IMR-90 (cell line): ENCODE measurements around the gene LIMK2. TPM values are rescaled to one million over a fixed set of nuclear protein-coding genes. Genes with fewer than 3 reads are reported as not detected.

Experiments
- ATAC-seq: fragments of 200-7000 bp; cut with Tn5 transposase; 2 replicates; pipeline ENCODE4 v1.9.1; 2020; ENCODE audit warnings: low read depth, mild to moderate bottlenecking, moderate library complexity
- BruUV-seq: library from RNA; stranded (reverse); fragments of 400-500 nt; replicated peaks from 2 replicates; lab custom pipeline; 2021; lab: Mats Ljungman, UMichigan
- CTCF ChIA-PET: fragments of 300-600 bp; formaldehyde crosslinking; extraction: SDS; loops from one replicate; lab custom pipeline; 2021; ENCODE audit warnings: antibody characterized with exemption; lab: Yijun Ruan, JAX
- POLR2A ChIA-PET: fragments of 300-600 bp; sonication (Branson Sonifier 250); formaldehyde crosslinking; loops from one replicate; lab custom pipeline; 2022; ENCODE audit warnings: antibody characterized with exemption; ENCODE audit not compliant: unreplicated experiment; lab: Charles Lee
- DNase-seq: peaks from one replicate; pipeline ENCODE4 v3.0.0; 2013
- H2AFZ ChIP-seq: replicated peaks from 2 replicates; pipeline ENCODE3; 2013; ENCODE audit warnings: low read length, mild to moderate bottlenecking; ENCODE audit not compliant: poor library complexity
- H2AK5ac ChIP-seq: 2 replicates; pipeline ENCODE4 v1.6.1; 2013; ENCODE audit warnings: low read depth, low read length, inconsistent platforms
- H2AK9ac ChIP-seq: replicated peaks from 2 replicates; pipeline ENCODE3; 2013; ENCODE audit warnings: mild to moderate bottlenecking, low read depth, low read length, moderate library complexity; ENCODE audit not compliant: poor library complexity
- H2BK120ac ChIP-seq: 2 replicates; pipeline ENCODE4 v1.6.1; 2013; ENCODE audit warnings: low read depth, low read length, inconsistent platforms
- H2BK15ac ChIP-seq: 3 replicates; pipeline ENCODE4 v1.6.1; 2013; ENCODE audit warnings: low read depth, low read length, inconsistent platforms
- H2BK20ac ChIP-seq: 2 replicates; pipeline ENCODE4 v1.6.1; 2013; ENCODE audit warnings: low read depth, mild to moderate bottlenecking, inconsistent platforms, low read length, moderate library complexity
- H2BK5ac ChIP-seq: 2 replicates; pipeline ENCODE4 v1.6.1; 2013; ENCODE audit warnings: mild to moderate bottlenecking, low read depth, low read length, inconsistent platforms; ENCODE audit not compliant: poor library complexity, severe bottlenecking
- H3K14ac ChIP-seq: replicated peaks from 2 replicates; pipeline ENCODE4 v1.6.1; 2013; ENCODE audit warnings: low read depth, low read length, inconsistent platforms
- H3K18ac ChIP-seq: 2 replicates; pipeline ENCODE4 v1.6.1; 2013; ENCODE audit warnings: low read depth, low read length, control low read depth
- H3K23ac ChIP-seq: 2 replicates; pipeline ENCODE4 v1.6.1; 2013; ENCODE audit warnings: low read depth, low read length, inconsistent platforms
- H3K27ac ChIP-seq: 2 replicates; pipeline ENCODE4 v1.5.1; 2013; ENCODE audit warnings: mild to moderate bottlenecking, control low read depth, low read length; ENCODE audit not compliant: insufficient read depth
- H3K27me3 ChIP-seq: 2 replicates; pipeline ENCODE4 v1.6.1; 2013; ENCODE audit warnings: low read length; ENCODE audit not compliant: control insufficient read depth, insufficient read depth
- H3K36me3 ChIP-seq: 2 replicates; pipeline ENCODE4 v1.6.1; 2013; ENCODE audit warnings: low read length, mixed read lengths; ENCODE audit not compliant: control insufficient read depth, insufficient read depth
- H3K4ac ChIP-seq: 2 replicates; pipeline ENCODE4 v1.6.1; 2013; ENCODE audit warnings: low read depth, low read length, inconsistent platforms
- H3K4me1 ChIP-seq: 2 replicates; pipeline ENCODE4 v1.6.1; 2013; ENCODE audit warnings: low read length, mixed read lengths; ENCODE audit not compliant: control insufficient read depth, insufficient read depth
- H3K4me2 ChIP-seq: 2 replicates; pipeline ENCODE4 v1.6.1; 2013; ENCODE audit warnings: low read depth, mild to moderate bottlenecking, control low read depth, low read length, moderate library complexity
- H3K4me3 ChIP-seq: 2 replicates; pipeline ENCODE4 v1.5.1; 2013; ENCODE audit warnings: low read depth, mild to moderate bottlenecking, control low read depth, low read length, moderate library complexity; ENCODE audit not compliant: insufficient read depth
- H3K56ac ChIP-seq: 2 replicates; pipeline ENCODE4 v1.6.1; 2013; ENCODE audit warnings: low read length, inconsistent platforms; ENCODE audit not compliant: insufficient read depth; ENCODE audit errors: extremely low read depth
- H3K79me1 ChIP-seq, 2 experiments: 2 replicates each; pipeline ENCODE4 v1.6.1; 2013; ENCODE audit warnings: low read length in 2 of 2, inconsistent platforms in 1 of 2, low read depth in 1 of 2
- H3K9ac ChIP-seq: 2 replicates; pipeline ENCODE4 v1.6.1; 2013; ENCODE audit warnings: low read depth, low read length, control low read depth
- H3K9me1 ChIP-seq: 2 replicates; pipeline ENCODE4 v1.6.1; 2013; ENCODE audit warnings: low read length, inconsistent platforms; ENCODE audit not compliant: insufficient read depth
- H3K9me3 ChIP-seq: 2 replicates; pipeline ENCODE4 v1.6.1; 2013; ENCODE audit warnings: low read length; ENCODE audit not compliant: control insufficient read depth, insufficient read depth
- H4K20me1 ChIP-seq: 2 replicates; pipeline ENCODE4 v1.6.1; 2013; ENCODE audit warnings: low read length, inconsistent platforms; ENCODE audit not compliant: insufficient read depth
- H4K5ac ChIP-seq: 2 replicates; pipeline ENCODE4 v1.6.1; 2013; ENCODE audit warnings: mild to moderate bottlenecking, low read depth, low read length, control low read depth
- H4K8ac ChIP-seq, 2 experiments: 2 replicates each; pipeline ENCODE4 v1.6.1; 2013; ENCODE audit warnings: low read depth in 2 of 2, low read length in 2 of 2, control low read depth in 1 of 2, inconsistent platforms in 1 of 2
- H4K91ac ChIP-seq: 2 replicates; pipeline ENCODE4 v1.6.1; 2013; ENCODE audit warnings: low read depth, low read length, inconsistent platforms; ENCODE audit not compliant: insufficient read depth
- BHLHE40 ChIP-seq: fragments of 150-350 bp; IDR thresholded peaks from 2 replicates; pipeline ENCODE4 v1.6.1; 2016; ENCODE audit warnings: mild to moderate bottlenecking, low read depth, low read length
- CEBPB ChIP-seq: IDR thresholded peaks from 2 replicates; pipeline ENCODE4 v1.6.1; 2012; ENCODE audit warnings: low read depth, low read length, improper control_type of control experiment
- CHD1 ChIP-seq: IDR thresholded peaks from 2 replicates; pipeline ENCODE4 v1.6.1; 2012; ENCODE audit warnings: low read depth, low read length, improper control_type of control experiment
- CTCF ChIP-seq: conservative IDR thresholded peaks from 2 replicates; pipeline ENCODE4 v1.5.1; 2012; ENCODE audit warnings: mild to moderate bottlenecking, low read depth, low read length, improper control_type of control experiment
- ELK1 ChIP-seq: fragments of 150-350 bp; IDR thresholded peaks from 2 replicates; pipeline ENCODE4 v1.6.1; 2016; ENCODE audit warnings: low read depth, mild to moderate bottlenecking, low read length, moderate library complexity, borderline replicate concordance
- FOS ChIP-seq: fragments of 150-350 bp; IDR thresholded peaks from 2 replicates; pipeline ENCODE4 v1.6.1; 2016; ENCODE audit warnings: low read depth, low read length
- MXI1 ChIP-seq: IDR thresholded peaks from 2 replicates; pipeline ENCODE4 v1.6.1; 2012; ENCODE audit warnings: low read depth, mild to moderate bottlenecking, low read length, moderate library complexity, borderline replicate concordance
- NFE2L2 ChIP-seq: fragments of 150-350 bp; IDR thresholded peaks from 2 replicates; pipeline ENCODE4 v1.6.1; 2016; ENCODE audit warnings: low read depth, mild to moderate bottlenecking, low read length
- POLR2A ChIP-seq: IDR thresholded peaks from 2 replicates; pipeline ENCODE4 v1.6.1; 2012; ENCODE audit warnings: mild to moderate bottlenecking, low read depth, low read length
- RAD21 ChIP-seq: IDR thresholded peaks from 2 replicates; pipeline ENCODE4 v1.6.1; 2012; ENCODE audit warnings: low read length, improper control_type of control experiment
- RFX5 ChIP-seq: IDR thresholded peaks from 2 replicates; pipeline ENCODE4 v1.8.0; 2012; ENCODE audit warnings: low read depth, mild to moderate bottlenecking, low read length, moderate library complexity
- SMC3 ChIP-seq: fragments of 150-350 bp; IDR thresholded peaks from 2 replicates; pipeline ENCODE4 v1.6.1; 2016; ENCODE audit warnings: low read depth, mild to moderate bottlenecking, antibody characterized with exemption, low read length, moderate library complexity
- USF2 ChIP-seq: fragments of 150-350 bp; IDR thresholded peaks from 2 replicates; pipeline ENCODE4 v1.6.1; 2017; ENCODE audit warnings: mild to moderate bottlenecking, antibody characterized with exemption, low read length, low read depth
- WGBS, 2 experiments: methylation state at CpG; one replicate each; pipeline versions ENCODE4 v1.1.5 to v1.1.7; 2013; ENCODE audit warnings: missing lambda C conversion rate in 2 of 2; ENCODE audit not compliant: insufficient read length in 1 of 2; ENCODE audit errors: extremely low coverage in 2 of 2; 5-methylcytosine and 5-hydroxymethylcytosine counted together
- dilution Hi-C: fragments of 300-500 bp; cut with HindIII; formaldehyde crosslinking; loops from one replicate; pipeline ENCODE4 v1.14.3; 2018; ENCODE audit warnings: low sequenced_read_pairs; ENCODE audit not compliant: unreplicated experiment
- in situ Hi-C: fragments of 300-500 bp; cut with MboI; formaldehyde crosslinking; loops from 3 replicates; pipeline ENCODE4 v1.14.3; 2019; ENCODE audit warnings: low sequenced_read_pairs, inconsistent platforms, mixed read lengths
- intact Hi-C: fragments of 100-400 bp; cut with micrococcal nuclease; formaldehyde crosslinking; loops from 2 replicates; pipeline ENCODE4 v1.10.0; 2022
- polyA plus RNA-seq, 3 experiments: library from polyadenylated mRNA; depleted of rRNA; stranded (reverse); fragments of >200 nt; gene quantifications; 2 replicates each; pipeline ENCODE4 v1.2.3, GENCODE V29; 2012; ENCODE audit warnings: low replicate concordance in 1 of 3
- total RNA-seq: library from RNA; depleted of rRNA; stranded (reverse); fragments of >200 nt; gene quantifications from 2 replicates; pipeline ENCODE4 v1.2.3, GENCODE V29; 2012

Gene LIMK2
- total and polyA plus RNA-seq, 2 of the 4 experiments (the other 2 are of a cell fraction), result 14.5 to 31.9 TPM

- in situ Hi-C loops, result no loop called here
- Histone ChIP-seq H3K9ac (no peak overlapping the region), H3K9me1 (peaks cover 4% of the 10 kb centered on the region; the same call in 1 of the 2 replicates), H3K18ac (no peak overlapping the region), H3K4me1 (peaks cover 5% of the 10 kb centered on the region; the same call in 1 of the 2 replicates), H4K5ac (no peak overlapping the region), H2AK5ac (peak overlapping the region; percentile 53; the same call in 1 of the 2 replicates), H2BK15ac (no peak overlapping the region), H3K4me2 (no peak overlapping the region), H2BK120ac (no peak overlapping the region), H3K79me1 (no peaks in the 10 kb centered on the region; a peak in 2 of 4 replicates), H2AK9ac (peak overlapping the region; percentile 88), H4K8ac (peak overlapping the region in 1 of 2 experiments; percentile 24; a peak in 1 of 4 replicates), H2BK5ac (no peak overlapping the region), H3K14ac (no peak overlapping the region), H2BK20ac (no peak overlapping the region; the same call in 1 of the 2 replicates), H4K20me1 (peaks cover 6% of the 10 kb centered on the region; the same call in 1 of the 2 replicates), H3K56ac (no peak overlapping the region), H2AFZ (peak overlapping the region; percentile 53), H3K9me3 (no peaks in the 10 kb centered on the region), H3K36me3 (peaks cover 23% of the 10 kb centered on the region), H3K4ac (no peak overlapping the region), H4K91ac (no peak overlapping the region), H3K27ac (no peak overlapping the region), H3K4me3 (no peak overlapping the region), H3K23ac (no peak overlapping the region), H3K27me3 (no peaks in the 10 kb centered on the region)
- WGBS, 2 experiments, result 73% methylated on average over 10 of the region's 15 CpGs; no CpG with 5 or more reads in 1 of the 2 experiments
- no TSS peak for BruUV-seq
- ATAC-seq, result peak; percentile 91
- dilution Hi-C loops, result no loop called here
- ChIA-PET POLR2A (no interaction called here), CTCF (interaction anchor here (0.5 to 1.8 kb wide), 13 partner anchors 9 to 40 kb away, joined by 3 to 12 read pairs (median 4); partner anchors contain the start of gene PIK3IP1)
- intact Hi-C loops, result loop anchor here (1.0 to 2.0 kb wide), 2 partner anchors 60 to 165 kb away; partner anchors contain the start of genes LIMK2 and SELENOM
- DNase-seq, result peak; percentile 67
- no peak for TF ChIP-seq FOS
- no peak for TF ChIP-seq CHD1
- no peak for TF ChIP-seq USF2
- TF ChIP-seq ELK1, result no peak
- TF ChIP-seq CEBPB, result peak; percentile 81
- TF ChIP-seq POLR2A, result no peak
- peak; percentile 82 for TF ChIP-seq SMC3
- no peak for TF ChIP-seq MXI1
- peak; percentile 80 for TF ChIP-seq CTCF
- no peak for TF ChIP-seq NFE2L2
- peak; percentile 76 for TF ChIP-seq RAD21
- no peak for TF ChIP-seq RFX5
- TF ChIP-seq BHLHE40, result no peak
Measured at GRCh38 chr22:31272522-31273446, 60.7 kb downstream of the LIMK2 start.
